SK-N-SH (cell line): Measurements from ENCODE around the gene NUP210L. TPM values are rescaled to one million over a fixed set of nuclear protein-coding genes. Genes with fewer than 3 reads are reported as not detected.
A peak's percentile ranks its signal among the peaks of the same experiment; 100 is the strongest.

Experiments
- CTCF ChIA-PET: fragments of 300-600, 350-600 bp; formaldehyde crosslinking; extraction: SDS; loops from one replicate; lab custom pipeline; 2021; lab: Yijun Ruan, JAX
- POLR2A ChIA-PET: fragments of 350-600 bp; sonication (Branson Sonifier 250); formaldehyde crosslinking; extraction: SDS; loops from one replicate; lab custom pipeline; 2020; ENCODE audit warnings: antibody characterized with exemption, inconsistent platforms; lab: Yijun Ruan, JAX
- DNase-seq: peaks from one replicate; pipeline ENCODE4 v3.0.0; 2012
- H2AFZ ChIP-seq: fragments of 200-600 bp; sonication (generic); 2 replicates; pipeline ENCODE4 v1.8.1; 2016; ENCODE audit warnings: antibody characterized with exemption, mild to moderate bottlenecking, low read depth
- H3F3A ChIP-seq: fragments of 200-600 bp; sonication (generic); replicated peaks from 2 replicates; pipeline ENCODE3; 2016; ENCODE audit warnings: antibody characterized with exemption, mild to moderate bottlenecking; ENCODE audit not compliant: insufficient read depth
- H3K27ac ChIP-seq, 2 experiments: fragments of 200-500 bp in 1 of 2; fragments of 200-600 bp in 1 of 2; sonication (Bioruptor generic) in 1 of 2; sonication (generic), shearing (Covaris generic) in 1 of 2; 2 replicates each; pipeline versions ENCODE4 v1.5.1 to v1.6.1; 2014 to 2016; ENCODE audit warnings: low read depth in 2 of 2, inconsistent platforms in 1 of 2, low read length in 1 of 2, mild to moderate bottlenecking in 1 of 2, mixed read lengths in 1 of 2
- H3K27me3 ChIP-seq: fragments of 200-600 bp; sonication (generic), shearing (Covaris generic); 2 replicates; pipeline ENCODE4 v1.6.1; 2016; ENCODE audit warnings: mixed run types; ENCODE audit not compliant: insufficient read depth
- H3K36me3 ChIP-seq, 2 experiments: fragments of 200-500 bp in 1 of 2; fragments of 200-600 bp in 1 of 2; sonication (Bioruptor generic) in 1 of 2; sonication (generic) in 1 of 2; replicated peaks in 1 of 2; 2 replicates each; pipeline versions ENCODE3 to v1.5.1; 2014 to 2016; ENCODE audit warnings: low read length in 1 of 2, mild to moderate bottlenecking in 1 of 2; ENCODE audit not compliant: insufficient read depth in 2 of 2, control insufficient read depth in 1 of 2
- H3K4me1 ChIP-seq, 2 experiments: fragments of 200-500 bp in 1 of 2; fragments of 200-600 bp in 1 of 2; sonication (Bioruptor generic) in 1 of 2; sonication (generic), shearing (Covaris generic) in 1 of 2; 2 replicates each; pipeline versions ENCODE4 v1.5.1 to v1.6.1; 2014 to 2016; ENCODE audit warnings: low read depth in 1 of 2, low read length in 1 of 2, mixed run types in 1 of 2; ENCODE audit not compliant: insufficient read depth in 2 of 2, control insufficient read depth in 1 of 2
- H3K4me2 ChIP-seq: fragments of 200-600 bp; sonication (generic), shearing (Covaris generic); 2 replicates; pipeline ENCODE4 v1.6.1; 2017; ENCODE audit warnings: mixed run types
- H3K4me3 ChIP-seq, 2 experiments: fragments of 200-500 bp in 1 of 2; fragments of 200-600 bp in 1 of 2; sonication (Bioruptor generic) in 1 of 2; sonication (generic), shearing (Covaris generic) in 1 of 2; 2 replicates each; pipeline versions ENCODE4 v1.5.1 to v1.8.1; 2014 to 2016; ENCODE audit warnings: low read depth in 2 of 2, inconsistent platforms in 1 of 2, low read length in 1 of 2, mild to moderate bottlenecking in 1 of 2, mixed read lengths in 1 of 2, moderate library complexity in 1 of 2
- H3K79me2 ChIP-seq: fragments of 200-600 bp; sonication (generic); 2 replicates; pipeline ENCODE4 v1.8.1; 2017; ENCODE audit warnings: mild to moderate bottlenecking; ENCODE audit not compliant: insufficient read depth
- H3K9ac ChIP-seq: fragments of 200-600 bp; sonication (generic); 2 replicates; pipeline ENCODE4 v1.6.1; 2017; ENCODE audit warnings: mixed run types
- H3K9me2 ChIP-seq: fragments of 200-600 bp; sonication (generic); 2 replicates; pipeline ENCODE4 v1.6.1; 2017; ENCODE audit warnings: mixed run types
- H3K9me3 ChIP-seq: fragments of 200-600 bp; sonication (generic); 2 replicates; pipeline ENCODE4 v1.6.1; 2017; ENCODE audit warnings: mixed run types, mild to moderate bottlenecking, moderate library complexity
- H4K20me1 ChIP-seq: fragments of 200-600 bp; sonication (generic); 2 replicates; pipeline ENCODE4 v1.6.1; 2017; ENCODE audit warnings: mild to moderate bottlenecking, mixed run types; ENCODE audit not compliant: insufficient read depth
- CHD2 ChIP-seq: fragments of 150-350 bp; IDR thresholded peaks from 2 replicates; pipeline ENCODE4 v1.6.1; 2018; ENCODE audit warnings: low read length; ENCODE audit not compliant: partially characterized antibody
- ELF1 ChIP-seq: IDR thresholded peaks from 2 replicates; pipeline ENCODE4 v1.4.0; 2012
- EP300 ChIP-seq, 2 experiments: IDR thresholded peaks; 2 replicates each; pipeline versions ENCODE4 v1.4.0 to v1.6.1; 2012; ENCODE audit warnings: borderline replicate concordance in 1 of 2, low read depth in 1 of 2, low read length in 1 of 2
- EZH2phosphoT487 ChIP-seq: fragments of 200-600 bp; sonication (generic); IDR thresholded peaks from 2 replicates; pipeline ENCODE4 v1.6.1; 2017; ENCODE audit warnings: low read depth, mixed run types, mild to moderate bottlenecking, antibody characterized with exemption, moderate library complexity, borderline replicate concordance
- FOXJ3 ChIP-seq: sonication (generic); formaldehyde crosslinking; IDR thresholded peaks from 2 replicates; pipeline ENCODE4 v1.5.1; 2020; ENCODE audit warnings: mild to moderate bottlenecking, missing genetic modification reagents
- FOXM1 ChIP-seq: IDR thresholded peaks from 2 replicates; pipeline ENCODE4 v1.4.0; 2012; ENCODE audit warnings: low read depth, mild to moderate bottlenecking
- GABPA ChIP-seq: IDR thresholded peaks from 2 replicates; pipeline ENCODE4 v1.4.0; 2012; ENCODE audit warnings: low read depth, mild to moderate bottlenecking
- GATA2 ChIP-seq: sonication (generic); formaldehyde crosslinking; IDR thresholded peaks from 2 replicates; pipeline ENCODE4 v1.5.0; 2020; ENCODE audit warnings: mild to moderate bottlenecking, missing genetic modification reagents
- JUND ChIP-seq: IDR thresholded peaks from 2 replicates; pipeline ENCODE4 v1.4.0; 2012
- MEF2A ChIP-seq: IDR thresholded peaks from 2 replicates; pipeline ENCODE4 v1.4.0; 2012; ENCODE audit warnings: low read depth, borderline replicate concordance
- POLR2AphosphoS5 ChIP-seq: IDR thresholded peaks from 2 replicates; pipeline ENCODE4 v1.6.1; 2012; ENCODE audit warnings: low read depth, low read length
- RAD21 ChIP-seq: IDR thresholded peaks from 2 replicates; pipeline ENCODE4 v1.6.1; 2012; ENCODE audit warnings: mild to moderate bottlenecking, low read length
- RFX5 ChIP-seq: IDR thresholded peaks from 2 replicates; pipeline ENCODE4 v1.6.1; 2012; ENCODE audit warnings: mild to moderate bottlenecking, improper control_type of control experiment, low read length
- SIN3A ChIP-seq: IDR thresholded peaks from 2 replicates; pipeline ENCODE4 v1.6.1; 2012; ENCODE audit warnings: low read depth, mild to moderate bottlenecking, low read length, moderate library complexity, borderline replicate concordance
- TCF12 ChIP-seq: IDR thresholded peaks from 2 replicates; pipeline ENCODE4 v1.4.0; 2012
- TEAD4 ChIP-seq: IDR thresholded peaks from 2 replicates; pipeline ENCODE4 v1.4.0; 2012; ENCODE audit warnings: mild to moderate bottlenecking, borderline replicate concordance; ENCODE audit not compliant: insufficient read depth
- WGBS: methylation state at CpG from one replicate; pipeline ENCODE4 v1.1.6; 2017; ENCODE audit warnings: low lambda C conversion rate; 5-methylcytosine and 5-hydroxymethylcytosine counted together
- polyA plus RNA-seq, 3 experiments: library from polyadenylated mRNA; depleted of rRNA; stranded (reverse); fragments of >200 nt; gene quantifications; 2 replicates each; pipeline ENCODE4 v1.2.3, GENCODE V29; 2012
- TF ChIP-seq, protein P1 (sequence below): fragments of 200-600 bp; sonication (generic); IDR thresholded peaks from 2 replicates; pipeline ENCODE4 v1.6.1; 2017; ENCODE audit warnings: antibody characterized with exemption, mild to moderate bottlenecking, moderate library complexity
- TF ChIP-seq, protein P2 (sequence below): fragments of 150-350 bp; IDR thresholded peaks from 2 replicates; pipeline ENCODE4 v1.6.1; 2016; ENCODE audit warnings: mild to moderate bottlenecking, low read depth, low read length
- TF ChIP-seq, protein P3 (sequence below): IDR thresholded peaks from 2 replicates; pipeline ENCODE4 v1.6.1; 2012; ENCODE audit warnings: mild to moderate bottlenecking, low read depth, low read length, moderate library complexity
- TF ChIP-seq, protein P4 (sequence below): IDR thresholded peaks from 2 replicates; pipeline ENCODE4 v1.4.0; 2012; ENCODE audit warnings: low read depth

NUP210L gene
- polyA plus RNA-seq, 1 of the 3 experiments (the other 2 are of a cell fraction): not detected

DNA sequence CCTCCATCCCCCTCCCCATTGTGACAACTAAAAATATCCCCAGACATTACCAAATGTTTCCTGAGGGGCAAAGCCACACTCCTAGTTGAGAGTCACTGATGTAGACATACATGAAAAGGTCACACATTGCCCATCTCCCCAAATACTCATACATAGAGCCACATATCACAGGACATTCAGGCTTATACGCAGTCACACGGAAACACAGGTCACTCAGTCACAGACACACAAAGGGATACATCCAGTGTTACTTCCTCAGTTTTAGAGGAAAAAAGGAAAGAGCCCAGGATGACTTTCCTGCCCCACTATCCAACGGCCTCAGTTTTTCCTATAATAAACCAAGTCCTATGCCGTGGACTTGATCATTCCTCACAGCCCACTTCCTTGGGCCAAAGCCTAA, 193.5 kb downstream of the NUP210L start:
- no peak for TF ChIP-seq RAD21
- TF ChIP-seq EZH2phosphoT487: no peak
- no peak for TF ChIP-seq JUND
- no peak for TF ChIP-seq MEF2A
- no peak for TF ChIP-seq CHD2
- no peak for TF ChIP-seq GATA2 (CRISPR knock-in tag)
- TF ChIP-seq, protein P1, sequence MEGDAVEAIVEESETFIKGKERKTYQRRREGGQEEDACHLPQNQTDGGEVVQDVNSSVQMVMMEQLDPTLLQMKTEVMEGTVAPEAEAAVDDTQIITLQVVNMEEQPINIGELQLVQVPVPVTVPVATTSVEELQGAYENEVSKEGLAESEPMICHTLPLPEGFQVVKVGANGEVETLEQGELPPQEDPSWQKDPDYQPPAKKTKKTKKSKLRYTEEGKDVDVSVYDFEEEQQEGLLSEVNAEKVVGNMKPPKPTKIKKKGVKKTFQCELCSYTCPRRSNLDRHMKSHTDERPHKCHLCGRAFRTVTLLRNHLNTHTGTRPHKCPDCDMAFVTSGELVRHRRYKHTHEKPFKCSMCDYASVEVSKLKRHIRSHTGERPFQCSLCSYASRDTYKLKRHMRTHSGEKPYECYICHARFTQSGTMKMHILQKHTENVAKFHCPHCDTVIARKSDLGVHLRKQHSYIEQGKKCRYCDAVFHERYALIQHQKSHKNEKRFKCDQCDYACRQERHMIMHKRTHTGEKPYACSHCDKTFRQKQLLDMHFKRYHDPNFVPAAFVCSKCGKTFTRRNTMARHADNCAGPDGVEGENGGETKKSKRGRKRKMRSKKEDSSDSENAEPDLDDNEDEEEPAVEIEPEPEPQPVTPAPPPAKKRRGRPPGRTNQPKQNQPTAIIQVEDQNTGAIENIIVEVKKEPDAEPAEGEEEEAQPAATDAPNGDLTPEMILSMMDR: no peak
- TF ChIP-seq, protein P2, sequence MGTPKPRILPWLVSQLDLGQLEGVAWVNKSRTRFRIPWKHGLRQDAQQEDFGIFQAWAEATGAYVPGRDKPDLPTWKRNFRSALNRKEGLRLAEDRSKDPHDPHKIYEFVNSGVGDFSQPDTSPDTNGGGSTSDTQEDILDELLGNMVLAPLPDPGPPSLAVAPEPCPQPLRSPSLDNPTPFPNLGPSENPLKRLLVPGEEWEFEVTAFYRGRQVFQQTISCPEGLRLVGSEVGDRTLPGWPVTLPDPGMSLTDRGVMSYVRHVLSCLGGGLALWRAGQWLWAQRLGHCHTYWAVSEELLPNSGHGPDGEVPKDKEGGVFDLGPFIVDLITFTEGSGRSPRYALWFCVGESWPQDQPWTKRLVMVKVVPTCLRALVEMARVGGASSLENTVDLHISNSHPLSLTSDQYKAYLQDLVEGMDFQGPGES: no peak
- TF ChIP-seq RFX5: no peak
- no peak for TF ChIP-seq EP300 (IDR thresholded peaks at IDR 0.05; ENCODE audit: borderline replicate concordance in 1 of 2, low read depth in 1 of 2, low read length in 1 of 2)
- TF ChIP-seq TEAD4: no peak
- no peak for TF ChIP-seq FOXJ3
- TF ChIP-seq GABPA: no peak
- TF ChIP-seq, protein P3, sequence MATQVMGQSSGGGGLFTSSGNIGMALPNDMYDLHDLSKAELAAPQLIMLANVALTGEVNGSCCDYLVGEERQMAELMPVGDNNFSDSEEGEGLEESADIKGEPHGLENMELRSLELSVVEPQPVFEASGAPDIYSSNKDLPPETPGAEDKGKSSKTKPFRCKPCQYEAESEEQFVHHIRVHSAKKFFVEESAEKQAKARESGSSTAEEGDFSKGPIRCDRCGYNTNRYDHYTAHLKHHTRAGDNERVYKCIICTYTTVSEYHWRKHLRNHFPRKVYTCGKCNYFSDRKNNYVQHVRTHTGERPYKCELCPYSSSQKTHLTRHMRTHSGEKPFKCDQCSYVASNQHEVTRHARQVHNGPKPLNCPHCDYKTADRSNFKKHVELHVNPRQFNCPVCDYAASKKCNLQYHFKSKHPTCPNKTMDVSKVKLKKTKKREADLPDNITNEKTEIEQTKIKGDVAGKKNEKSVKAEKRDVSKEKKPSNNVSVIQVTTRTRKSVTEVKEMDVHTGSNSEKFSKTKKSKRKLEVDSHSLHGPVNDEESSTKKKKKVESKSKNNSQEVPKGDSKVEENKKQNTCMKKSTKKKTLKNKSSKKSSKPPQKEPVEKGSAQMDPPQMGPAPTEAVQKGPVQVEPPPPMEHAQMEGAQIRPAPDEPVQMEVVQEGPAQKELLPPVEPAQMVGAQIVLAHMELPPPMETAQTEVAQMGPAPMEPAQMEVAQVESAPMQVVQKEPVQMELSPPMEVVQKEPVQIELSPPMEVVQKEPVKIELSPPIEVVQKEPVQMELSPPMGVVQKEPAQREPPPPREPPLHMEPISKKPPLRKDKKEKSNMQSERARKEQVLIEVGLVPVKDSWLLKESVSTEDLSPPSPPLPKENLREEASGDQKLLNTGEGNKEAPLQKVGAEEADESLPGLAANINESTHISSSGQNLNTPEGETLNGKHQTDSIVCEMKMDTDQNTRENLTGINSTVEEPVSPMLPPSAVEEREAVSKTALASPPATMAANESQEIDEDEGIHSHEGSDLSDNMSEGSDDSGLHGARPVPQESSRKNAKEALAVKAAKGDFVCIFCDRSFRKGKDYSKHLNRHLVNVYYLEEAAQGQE: no peak
- TF ChIP-seq, protein P4, sequence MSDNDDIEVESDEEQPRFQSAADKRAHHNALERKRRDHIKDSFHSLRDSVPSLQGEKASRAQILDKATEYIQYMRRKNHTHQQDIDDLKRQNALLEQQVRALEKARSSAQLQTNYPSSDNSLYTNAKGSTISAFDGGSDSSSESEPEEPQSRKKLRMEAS: no peak
- no peak for TF ChIP-seq SIN3A
- TF ChIP-seq POLR2AphosphoS5: no peak
- TF ChIP-seq TCF12: no peak
- no peak for TF ChIP-seq ELF1
- TF ChIP-seq FOXM1: no peak
- DNase-seq: no peak
- POLR2A ChIA-PET: interaction anchor here (1.8 to 3.4 kb wide), 2 partner anchors 29 to 39 kb away, joined by 3 to 20 read pairs; partner anchors contain the start of genes GATAD2B and RPS27
- Histone ChIP-seq H4K20me1 (peaks cover 15% of the 10 kb centered on the region), H3K9ac (no peak overlapping the region), H3K4me1 (peaks cover 5 to 47% of the 10 kb centered on the region in 2 experiments; a peak in 3 of 4 replicates), H3K9me3 (no peaks in the 10 kb centered on the region), H3K27ac (no peak overlapping the region; a peak in 1 of 4 replicates), H3K9me2 (no peaks in the 10 kb centered on the region), H3K79me2 (peaks cover 68% of the 10 kb centered on the region), H2AFZ (no peak overlapping the region), H3K4me3 (peak overlapping the region; percentile 77 to 91; a peak in 3 of 4 replicates), H3K27me3 (no peaks in the 10 kb centered on the region), H3F3A (peaks cover 20% of the 10 kb centered on the region), H3K4me2 (peak overlapping the region; percentile 93), H3K36me3 (peaks cover 12 to 15% of the 10 kb centered on the region in 2 experiments)
- CTCF ChIA-PET: interaction anchor here (8.6 kb wide), 1 partner anchor 25 kb away, joined by 50 read pairs; the partner anchor contains the start of gene RAB13
- 87% methylated on average over 4 of the region's 4 CpGs for WGBS
